Measurements from ENCODE around the gene MYMK. TPM values are rescaled to one million over a fixed set of nuclear protein-coding genes. Genes with fewer than 3 reads are reported as not detected.

Gene MYMK
- total and polyA plus RNA-seq, 2 of the 13 experiments (the other 11 are each of a cell fraction or from before 2014, with no cell fraction given), result not detected

- H3K9ac ChIP-seq (ENCODE audit: insufficient read depth, low read depth, low read length), result no peak overlapping the region
- no peaks in the 10 kb centered on the region for H3K79me2 ChIP-seq (ENCODE audit: insufficient read depth, low read length)
- no peak overlapping the region for H2AFZ ChIP-seq (ENCODE audit: low read length)
- H3K9me3 ChIP-seq (ENCODE audit: low read length), result peaks cover 6% of the 10 kb centered on the region
- no peak overlapping the region for H3K4me3 ChIP-seq (replicated peaks in 1 of 3; ENCODE audit: insufficient read depth in 1 of 3, low read depth in 2 of 3, low read length in 3 of 3)
- no peak for DNase-seq (ENCODE audit: low spot score)
- ChIA-PET POLR2A (interaction anchor here (1.7 kb wide), 1 partner anchor 9 kb away, joined by 6 read pairs; no protein-coding TSS in a partner anchor), CTCF (ENCODE audit: low intra/inter-chr PET ratio, low total read pairs) (no interaction called here)
- no peak overlapping the region for H3K4me2 ChIP-seq (ENCODE audit: low read depth, low read length)
- in situ Hi-C loops (cut with HindIII; ENCODE audit: extremely low pct_ligation_motif_present, low pct_unique_long_range_greater_than_20kb), result no loop called here
- H3K4me1 ChIP-seq (ENCODE audit: insufficient read depth, low read length), result peaks cover 72% of the 10 kb centered on the region
- intact Hi-C loops (cut with micrococcal nuclease; ENCODE audit: unreplicated experiment), result no loop called here
- no TSS peak for BruUV-seq (replicated peaks)
- no peak for ATAC-seq
- peaks cover 8 to 41% of the 10 kb centered on the region in 2 experiments for H3K27me3 ChIP-seq (ENCODE audit: control insufficient read depth in 1 of 2, insufficient read depth in 2 of 2, low read length in 2 of 2)
- no peaks in the 10 kb centered on the region for H3K36me3 ChIP-seq (replicated peaks in 1 of 2; ENCODE audit: control insufficient read depth in 1 of 2, insufficient read depth in 2 of 2, low read length in 2 of 2)
- no peak for TF ChIP-seq ZNF83 (CRISPR knock-in tag; IDR thresholded peaks at IDR 0.05; ENCODE audit: borderline replicate concordance)
- TF ChIP-seq ZBTB33 (CRISPR knock-in tag; IDR thresholded peaks at IDR 0.05), result 0 out of 2 replicates have a peak, but pooled peaks have one; percentile 6
- no peak for TF ChIP-seq ZNF543 (CRISPR knock-in tag; IDR thresholded peaks at IDR 0.05)
- peak; percentile 68 for TF ChIP-seq RARA (CRISPR knock-in tag; IDR thresholded peaks at IDR 0.05)
- peak; percentile 29; the same call in 1 of the 2 replicates for TF ChIP-seq RXRA (CRISPR knock-in tag; IDR thresholded peaks at IDR 0.05)
- no peak for TF ChIP-seq KDM1A (CRISPR knock-in tag; IDR thresholded peaks at IDR 0.05)
- TF ChIP-seq PITX1 (CRISPR knock-in tag; IDR thresholded peaks at IDR 0.05), result peak; percentile 20; the same call in 1 of the 2 replicates
- TF ChIP-seq THAP7 (CRISPR knock-in tag; IDR thresholded peaks at IDR 0.05), result no peak
- TF ChIP-seq PBX2 (CRISPR knock-in tag; IDR thresholded peaks at IDR 0.05), result peak; percentile 64; the same call in 1 of the 2 replicates
- 0 out of 2 replicates have a peak, but pooled peaks have one; percentile 11 for TF ChIP-seq SKIL (CRISPR knock-in tag; IDR thresholded peaks at IDR 0.05; ENCODE audit: borderline replicate concordance)
- 0 out of 2 replicates have a peak, but pooled peaks have one; percentile 18 for TF ChIP-seq RXRB (CRISPR knock-in tag; IDR thresholded peaks at IDR 0.05; ENCODE audit: borderline replicate concordance)
- TF ChIP-seq SKI (IDR thresholded peaks at IDR 0.05; ENCODE audit: partially characterized antibody), result peak; percentile 88
- TF ChIP-seq ZNF629 (CRISPR knock-in tag; conservative IDR thresholded peaks at IDR 0.05), result peak; percentile 74; the same call in 1 of the 2 replicates
- TF ChIP-seq TBL1XR1 (IDR thresholded peaks at IDR 0.05; ENCODE audit: borderline replicate concordance, low read length, partially characterized antibody), result peak; percentile 67
- H3K27ac ChIP-seq (ENCODE audit: extremely low read length, insufficient read depth, low read length), result no peak overlapping the region
- 25% methylated on average over 5 of the region's 35 CpGs for WGBS (ENCODE audit: low lambda C conversion rate)
- H4K20me1 ChIP-seq (ENCODE audit: insufficient read depth, low read length), result no peaks in the 10 kb centered on the region
- FAIRE-seq, result no peak
Observed at GRCh38 chr9:133496861-133497842, 27.6 kb downstream of the MYMK start.
